ENCODE measurements around the gene ODF2. TPM values are rescaled to one million over a fixed set of nuclear protein-coding genes. Genes with fewer than 3 reads are reported as not detected.
A peak's percentile ranks its signal among the peaks of the same experiment; 100 is the strongest.

The ODF2 gene
- total and polyA plus RNA-seq, 2 donors (not counting 3 experiments of a cell fraction or from before 2014, with no cell fraction given) = 16.7 to 49.5 TPM

GRCh38 chr9:128420060-128420650, 35.7 kb upstream of the ODF2 start:
- no peak for FAIRE-seq
- DNase-seq (ENCODE audit: low read depth, low spot score) = peak; percentile 63

More at GRCh38 chr9:128420060-128420650, 35.7 kb upstream of the ODF2 start:
- Histone ChIP-seq H3K9ac (replicated peaks; ENCODE audit: extremely low read depth, insufficient read depth, low read length) (no peak overlapping the region), H3K4me2 (ENCODE audit: insufficient read depth, low read length) (peak overlapping the region; percentile 64), H3K9me1 (replicated peaks; ENCODE audit: control insufficient read depth, extremely low read depth, insufficient read depth, low read length) (no peaks in the 10 kb centered on the region), H3K4me1 (ENCODE audit: control insufficient read depth, extremely low read depth, insufficient read depth, low read length) (peaks cover 13% of the 10 kb centered on the region), H4K20me1 (replicated peaks; ENCODE audit: control insufficient read depth, extremely low read depth, insufficient read depth, low read length) (no peaks in the 10 kb centered on the region), H3K4me3 (replicated peaks in 1 of 3; ENCODE audit: insufficient read depth in 1 of 3, low read depth in 1 of 3, low read length in 3 of 3) (peak overlapping the region; percentile 53 to 65 (median 59)), H3K27ac (ENCODE audit: insufficient read depth, low read depth, low read length) (no peak overlapping the region), H3K27me3 (ENCODE audit: control insufficient read depth in 2 of 2, insufficient read depth in 2 of 2, low read length in 2 of 2) (peaks cover 6 to 9% of the 10 kb centered on the region in 2 experiments), H3K9me3 (replicated peaks; ENCODE audit: control insufficient read depth, insufficient read depth, low read length) (no peaks in the 10 kb centered on the region), H3K79me2 (ENCODE audit: control insufficient read depth, insufficient read depth, low read length) (no peaks in the 10 kb centered on the region), H2AFZ (ENCODE audit: low read depth, low read length) (peak overlapping the region; percentile 73), H3K36me3 (ENCODE audit: control insufficient read depth in 2 of 2, extremely low read depth in 1 of 2, insufficient read depth in 2 of 2, low read length in 2 of 2) (no peaks in the 10 kb centered on the region)
- dilution Hi-C loops (cut with MboI; ENCODE audit: extremely low pct_ligation_motif_present, low sequenced_read_pairs) (no loop called here), intact Hi-C loops (cut with micrococcal nuclease) (loop anchor here (2.0 kb wide), 1 partner anchor 57 kb away; no protein-coding TSS in a partner anchor)
- POLR2A ChIA-PET = interaction anchor here (1.2 kb wide), 1 partner anchor 22 kb away, joined by 3 read pairs; no protein-coding TSS in a partner anchor
- CTCF ChIA-PET = interaction anchor here (0.6 to 4.2 kb wide), 28 partner anchors 9 to 1654 kb away, joined by 3 to 45 read pairs (median 4); partner anchors contain the start of gene URM1
- TF ChIP-seq POLR2A (IDR thresholded peaks at IDR 0.05; ENCODE audit: low read depth, low read length) (peak; percentile 28), EZH2 (IDR thresholded peaks at IDR 0.05; ENCODE audit: borderline replicate concordance, low read depth, low read length, severe bottlenecking) (no peak), POLR2AphosphoS5 (IDR thresholded peaks at IDR 0.05; ENCODE audit: insufficient read depth, low read depth, low read length) (peak; percentile 54), CTCF (IDR thresholded peaks at IDR 0.05; ENCODE audit: extremely low read depth in 1 of 2, insufficient read depth in 1 of 2, low read depth in 1 of 2, low read length in 2 of 2) (peak; percentile 85 to 89), MAX (IDR thresholded peaks at IDR 0.05; ENCODE audit: insufficient read depth, insufficient read length) (no peak), MYC (IDR thresholded peaks at IDR 0.05; ENCODE audit: low read depth, low read length) (no peak)
- no TSS peak for BruUV-seq (replicated peaks)
